ENCODE measurements around the gene OLA1.

The OLA1 gene

DNA sequence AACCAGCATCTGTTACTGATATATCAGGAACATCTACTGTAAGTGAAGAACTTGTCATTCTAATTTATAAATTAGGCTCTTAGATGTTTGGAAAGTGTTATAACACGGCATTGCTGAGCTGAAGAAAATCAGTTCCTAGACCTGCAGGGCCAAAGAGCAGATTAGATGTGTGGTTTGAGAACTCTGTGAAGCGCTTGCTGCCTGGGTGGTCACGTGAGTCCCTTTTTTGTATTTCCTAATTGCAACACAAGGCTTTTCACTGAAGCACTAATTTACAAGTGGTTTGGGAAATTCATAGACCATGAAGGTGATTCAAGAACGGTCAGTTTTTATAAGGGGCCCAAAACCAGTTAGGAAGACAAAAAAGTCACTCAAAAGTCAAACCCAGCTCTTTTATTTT, 176.3 kb downstream of the OLA1 start:
- Histone ChIP-seq H3K27me3 (ENCODE audit: control insufficient read depth, low read length) (no peaks in the 10 kb centered on the region), H3K4me1 (ENCODE audit: control insufficient read depth, low read length) (peaks cover 6% of the 10 kb centered on the region; the same call in 1 of the 2 replicates), H3F3A (ENCODE audit: control insufficient read depth, insufficient read depth) (no peaks in the 10 kb centered on the region), H3K9me2 (replicated peaks; ENCODE audit: control insufficient read depth, low read length) (no peaks in the 10 kb centered on the region), H3K36me3 (ENCODE audit: control insufficient read depth, low read length) (peaks cover 23% of the 10 kb centered on the region), H3K9me3 (ENCODE audit: control insufficient read depth, insufficient read depth, low read length) (no peaks in the 10 kb centered on the region), H3K27ac (ENCODE audit: low read depth, low read length) (no peak overlapping the region), H4K20me1 (ENCODE audit: control insufficient read depth, insufficient read depth, low read depth, low read length) (no peaks in the 10 kb centered on the region), H3K4me2 (ENCODE audit: low read length) (no peak overlapping the region), H3K4me3 (ENCODE audit: low read length) (no peak overlapping the region), H3K79me2 (ENCODE audit: control insufficient read depth, low read length) (no peaks in the 10 kb centered on the region)
- TF ChIP-seq EZH2phosphoT487 (IDR thresholded peaks at IDR 0.05; ENCODE audit: borderline replicate concordance, low read length), result no peak
- TF ChIP-seq, protein P1, sequence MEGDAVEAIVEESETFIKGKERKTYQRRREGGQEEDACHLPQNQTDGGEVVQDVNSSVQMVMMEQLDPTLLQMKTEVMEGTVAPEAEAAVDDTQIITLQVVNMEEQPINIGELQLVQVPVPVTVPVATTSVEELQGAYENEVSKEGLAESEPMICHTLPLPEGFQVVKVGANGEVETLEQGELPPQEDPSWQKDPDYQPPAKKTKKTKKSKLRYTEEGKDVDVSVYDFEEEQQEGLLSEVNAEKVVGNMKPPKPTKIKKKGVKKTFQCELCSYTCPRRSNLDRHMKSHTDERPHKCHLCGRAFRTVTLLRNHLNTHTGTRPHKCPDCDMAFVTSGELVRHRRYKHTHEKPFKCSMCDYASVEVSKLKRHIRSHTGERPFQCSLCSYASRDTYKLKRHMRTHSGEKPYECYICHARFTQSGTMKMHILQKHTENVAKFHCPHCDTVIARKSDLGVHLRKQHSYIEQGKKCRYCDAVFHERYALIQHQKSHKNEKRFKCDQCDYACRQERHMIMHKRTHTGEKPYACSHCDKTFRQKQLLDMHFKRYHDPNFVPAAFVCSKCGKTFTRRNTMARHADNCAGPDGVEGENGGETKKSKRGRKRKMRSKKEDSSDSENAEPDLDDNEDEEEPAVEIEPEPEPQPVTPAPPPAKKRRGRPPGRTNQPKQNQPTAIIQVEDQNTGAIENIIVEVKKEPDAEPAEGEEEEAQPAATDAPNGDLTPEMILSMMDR (IDR thresholded peaks at IDR 0.05; ENCODE audit: low read depth, low read length, poor library complexity, severe bottlenecking), result no peak

DNA sequence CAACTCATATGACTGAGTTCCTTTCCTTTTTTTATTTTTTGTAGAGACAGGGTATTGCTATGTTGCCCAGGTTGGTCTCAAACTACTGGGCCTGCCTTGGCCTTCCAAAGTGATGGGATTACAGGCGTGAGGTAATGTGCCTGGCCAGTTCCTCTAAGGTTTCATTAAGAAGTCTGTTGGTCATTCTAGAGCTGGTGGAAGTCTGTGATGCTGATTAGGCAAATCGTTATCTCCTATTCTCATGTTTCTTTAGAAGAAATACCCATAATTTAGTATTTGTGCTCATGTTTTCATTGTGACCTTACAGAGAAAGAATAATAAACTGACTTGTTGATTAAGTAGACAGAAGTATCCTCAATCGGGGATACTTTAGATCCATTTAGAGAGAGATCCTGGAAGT, 177.0 kb downstream of the OLA1 start:
- Histone ChIP-seq H4K20me1 (ENCODE audit: control insufficient read depth, insufficient read depth, low read depth, low read length) (no peaks in the 10 kb centered on the region), H3K27ac (ENCODE audit: low read depth, low read length) (no peak overlapping the region), H3K27me3 (ENCODE audit: control insufficient read depth, low read length) (no peaks in the 10 kb centered on the region), H3K4me2 (ENCODE audit: low read length) (no peak overlapping the region), H3K4me1 (ENCODE audit: control insufficient read depth, low read length) (peaks cover 6% of the 10 kb centered on the region; the same call in 1 of the 2 replicates), H3K79me2 (ENCODE audit: control insufficient read depth, low read length) (no peaks in the 10 kb centered on the region), H3K36me3 (ENCODE audit: control insufficient read depth, low read length) (peaks cover 22% of the 10 kb centered on the region), H3K9me3 (ENCODE audit: control insufficient read depth, insufficient read depth, low read length) (no peaks in the 10 kb centered on the region), H3K4me3 (ENCODE audit: low read length) (no peak overlapping the region), H3K9me2 (replicated peaks; ENCODE audit: control insufficient read depth, low read length) (no peaks in the 10 kb centered on the region), H3F3A (ENCODE audit: control insufficient read depth, insufficient read depth) (no peaks in the 10 kb centered on the region)
- TF ChIP-seq, protein P1 (IDR thresholded peaks at IDR 0.05; ENCODE audit: low read depth, low read length, poor library complexity, severe bottlenecking), result no peak

DNA sequence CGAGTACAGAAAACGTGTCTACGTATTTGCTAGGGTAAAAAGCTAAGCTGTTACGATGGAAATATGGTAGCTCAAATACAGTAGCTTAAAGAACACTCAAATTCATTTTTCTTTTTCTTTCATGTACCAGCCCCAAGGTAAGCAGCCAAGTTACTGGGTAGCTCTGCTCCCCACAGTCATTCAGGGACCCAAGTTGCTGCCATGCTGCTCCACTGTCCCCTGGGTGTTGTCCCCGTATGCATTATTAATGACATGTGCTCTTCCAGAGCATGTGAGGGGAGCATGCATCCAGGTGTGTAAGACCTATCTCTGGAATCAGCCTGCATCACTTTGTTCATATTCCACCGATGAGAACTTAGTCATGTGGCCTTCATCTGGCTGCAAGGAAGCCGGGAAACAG, 178.1 kb downstream of the OLA1 start:
- Histone ChIP-seq H4K20me1 (ENCODE audit: control insufficient read depth, insufficient read depth, low read depth, low read length) (no peaks in the 10 kb centered on the region), H3K79me2 (ENCODE audit: control insufficient read depth, low read length) (no peaks in the 10 kb centered on the region), H3K9me2 (replicated peaks; ENCODE audit: control insufficient read depth, low read length) (no peaks in the 10 kb centered on the region), H3K9me3 (ENCODE audit: control insufficient read depth, insufficient read depth, low read length) (no peaks in the 10 kb centered on the region), H3K27me3 (ENCODE audit: control insufficient read depth, low read length) (no peaks in the 10 kb centered on the region), H3K4me2 (ENCODE audit: low read length) (no peak overlapping the region), H3K27ac (ENCODE audit: low read depth, low read length) (no peak overlapping the region), H3K36me3 (ENCODE audit: control insufficient read depth, low read length) (peaks cover 14% of the 10 kb centered on the region), H3F3A (ENCODE audit: control insufficient read depth, insufficient read depth) (no peaks in the 10 kb centered on the region), H3K4me3 (ENCODE audit: low read length) (no peak overlapping the region), H3K4me1 (ENCODE audit: control insufficient read depth, low read length) (peaks cover 6% of the 10 kb centered on the region; the same call in 1 of the 2 replicates)
- no peak for TF ChIP-seq EZH2phosphoT487 (IDR thresholded peaks at IDR 0.05; ENCODE audit: borderline replicate concordance, low read length)
- TF ChIP-seq, protein P1 (IDR thresholded peaks at IDR 0.05; ENCODE audit: low read depth, low read length, poor library complexity, severe bottlenecking), result no peak

DNA sequence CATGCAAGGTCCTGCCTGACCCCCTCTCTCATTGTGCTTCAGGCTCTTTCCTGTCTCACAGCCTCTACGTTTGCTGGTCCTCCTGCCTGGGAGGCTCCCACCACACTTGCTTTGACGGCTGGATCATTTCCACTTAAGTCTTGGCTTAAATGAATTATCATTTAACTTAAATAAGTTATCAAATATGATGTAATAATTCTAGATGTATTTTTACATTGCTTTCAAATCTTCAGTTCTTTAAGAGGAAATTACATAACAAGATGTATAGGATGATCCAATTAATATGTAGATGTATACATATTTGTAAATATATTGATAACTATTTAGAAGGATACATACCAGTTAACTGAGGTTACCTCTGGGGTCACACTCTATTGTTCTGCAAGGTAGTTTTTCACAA, 180.5 kb downstream of the OLA1 start:
- no peak overlapping the region for H3K4me3 ChIP-seq (ENCODE audit: low read length)
- no peaks in the 10 kb centered on the region for H4K20me1 ChIP-seq (ENCODE audit: control insufficient read depth, insufficient read depth, low read depth, low read length)
- no peaks in the 10 kb centered on the region for H3K27me3 ChIP-seq (ENCODE audit: control insufficient read depth, low read length)

More for the DNA sequence above, 180.5 kb downstream of the OLA1 start:
- Histone ChIP-seq H3F3A (ENCODE audit: control insufficient read depth, insufficient read depth) (no peaks in the 10 kb centered on the region), H3K9me2 (replicated peaks; ENCODE audit: control insufficient read depth, low read length) (no peaks in the 10 kb centered on the region), H3K4me2 (ENCODE audit: low read length) (no peak overlapping the region), H3K4me1 (ENCODE audit: control insufficient read depth, low read length) (peaks cover 6% of the 10 kb centered on the region; the same call in 1 of the 2 replicates), H3K27ac (ENCODE audit: low read depth, low read length) (no peak overlapping the region), H3K79me2 (ENCODE audit: control insufficient read depth, low read length) (no peaks in the 10 kb centered on the region), H3K9me3 (ENCODE audit: control insufficient read depth, insufficient read depth, low read length) (no peaks in the 10 kb centered on the region), H3K36me3 (ENCODE audit: control insufficient read depth, low read length) (no peaks in the 10 kb centered on the region)
- TF ChIP-seq, protein P1 (IDR thresholded peaks at IDR 0.05; ENCODE audit: low read depth, low read length, poor library complexity, severe bottlenecking), result no peak
- TF ChIP-seq EZH2phosphoT487 (IDR thresholded peaks at IDR 0.05; ENCODE audit: borderline replicate concordance, low read length), result no peak
